Ascending aorta (tissue), 2 donors: Measurements from ENCODE around the gene PLEKHG3. TPM values are rescaled to one million over a fixed set of nuclear protein-coding genes. Genes with fewer than 3 reads are reported as not detected.

Experiments
- DNase-seq, 2 donors: peaks; one replicate each; pipeline ENCODE4 v3.0.0-alpha.2; 2019; ENCODE audit warnings: low spot score in 2 of 2
- H3K27ac ChIP-seq, 2 donors: fragments of 200-600 bp; sonication (generic); one replicate each; pipeline ENCODE4 v1.5.1; 2016 to 2017; ENCODE audit warnings: mild to moderate bottlenecking in 1 of 2
- H3K27me3 ChIP-seq: fragments of 200-600 bp; sonication (generic); one replicate; pipeline ENCODE4 v1.5.1; 2017
- H3K36me3 ChIP-seq, 2 donors: fragments of 200-600 bp; sonication (generic); one replicate each; pipeline ENCODE4 v1.5.1; 2016
- H3K4me1 ChIP-seq, 2 donors: fragments of 200-600 bp; sonication (generic); one replicate each; pipeline ENCODE4 v1.5.1; 2016 to 2017; ENCODE audit warnings: mild to moderate bottlenecking in 1 of 2
- H3K4me3 ChIP-seq, 2 donors: fragments of 200-600 bp; sonication (generic); one replicate each; pipeline ENCODE4 v1.5.1; 2016 to 2017; ENCODE audit warnings: mild to moderate bottlenecking in 1 of 2
- H3K9me3 ChIP-seq, 2 donors: fragments of 200-600 bp; sonication (generic); one replicate each; pipeline ENCODE4 v1.5.1; 2016
- CTCF ChIP-seq, 3 experiments: fragments of 200-600 bp in 2 of 3; fragments of 450-650 bp in 1 of 3; sonication (generic) in 2 of 3; IDR thresholded peaks; one replicate each; pipeline ENCODE4 v1.5.1; 2016 to 2019; ENCODE audit warnings: antibody characterized with exemption in 3 of 3, mild to moderate bottlenecking in 1 of 3, moderate library complexity in 1 of 3
- intact Hi-C: fragments of 100-400 bp; cut with DNase I; formaldehyde crosslinking; loops from one replicate; pipeline ENCODE4 v1.15.1; 2023
- total RNA-seq: library from RNA; depleted of rRNA; stranded (reverse); fragments of >200 nt; gene quantifications from one replicate; pipeline ENCODE4 v1.1.0, GENCODE V29; 2016

Gene PLEKHG3
- total RNA-seq, 1 donor from 2014 or later, result 134 TPM

DNA sequence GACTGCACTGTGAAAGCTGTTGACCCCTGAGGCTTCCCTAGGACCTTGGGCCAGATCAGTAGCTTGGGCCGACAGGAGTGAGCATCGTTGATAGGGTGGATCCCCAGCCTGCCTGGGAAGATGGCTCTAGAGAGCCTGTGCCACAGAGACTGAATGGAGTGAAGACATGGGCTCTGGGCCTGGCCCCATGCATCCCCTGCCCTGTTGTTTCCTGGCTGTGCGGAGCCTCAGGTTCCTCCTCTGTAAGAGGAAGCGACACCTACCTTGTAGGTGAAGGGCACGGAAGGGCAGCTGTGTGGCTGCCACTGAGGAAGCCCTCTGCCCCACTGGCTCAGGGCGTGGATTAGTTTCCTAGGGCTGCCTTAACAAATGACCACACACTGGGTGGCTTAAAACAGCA is 23.9 kb downstream of the PLEKHG3 start:
- intact Hi-C loops, result loop anchor here (10.0 kb wide), 1 partner anchor 1293 kb away; no protein-coding TSS in a partner anchor
- no peak for DNase-seq
- peak overlapping the region in 1 of 2 donors; percentile 14 for H3K4me3 ChIP-seq
- H3K27me3 ChIP-seq, result no peaks in the 10 kb centered on the region
- H3K9me3 ChIP-seq, result no peaks in the 10 kb centered on the region
- peaks cover 43 to 47% of the 10 kb centered on the region in 2 donors for H3K36me3 ChIP-seq
- peaks cover 16 to 45% of the 10 kb centered on the region in 2 donors for H3K4me1 ChIP-seq
- TF ChIP-seq CTCF (IDR thresholded peaks at IDR 0.05), result no peak
- H3K27ac ChIP-seq, result peak overlapping the region; percentile 27 to 40

GRCh38 chr14:64728856-64729255 is 24.6 kb downstream of the PLEKHG3 start:
- Histone ChIP-seq H3K27ac (peak overlapping the region; percentile 19 to 46), H3K27me3 (no peaks in the 10 kb centered on the region), H3K4me3 (no peak overlapping the region), H3K36me3 (peaks cover 43 to 52% of the 10 kb centered on the region in 2 donors), H3K9me3 (no peaks in the 10 kb centered on the region), H3K4me1 (peaks cover 15 to 41% of the 10 kb centered on the region in 2 donors)
- intact Hi-C loops, result loop anchor here (10.0 kb wide), 1 partner anchor 1294 kb away; no protein-coding TSS in a partner anchor
- DNase-seq, result no peak
- no peak for TF ChIP-seq CTCF (IDR thresholded peaks at IDR 0.05)

- no peaks in the 10 kb centered on the region for H3K27me3 ChIP-seq
- peaks cover 43 to 52% of the 10 kb centered on the region in 2 donors for H3K36me3 ChIP-seq
- intact Hi-C loops, result loop anchor here (10.0 kb wide), 1 partner anchor 1295 kb away; no protein-coding TSS in a partner anchor
- no peak overlapping the region for H3K4me3 ChIP-seq
- H3K9me3 ChIP-seq, result no peaks in the 10 kb centered on the region
- H3K4me1 ChIP-seq, result peaks cover 11 to 34% of the 10 kb centered on the region in 2 donors
- H3K27ac ChIP-seq, result peak overlapping the region; percentile 19 to 46
- no peak for DNase-seq
- no peak for TF ChIP-seq CTCF (IDR thresholded peaks at IDR 0.05)
Measured at GRCh38 chr14:64729386-64730060, 25.3 kb downstream of the PLEKHG3 start.

- intact Hi-C loops, result no loop called here
- no peak for DNase-seq
- Histone ChIP-seq H3K27me3 (no peaks in the 10 kb centered on the region), H3K27ac (peak overlapping the region; percentile 2 to 46), H3K4me1 (peaks cover 11 to 29% of the 10 kb centered on the region in 2 donors), H3K4me3 (no peak overlapping the region), H3K36me3 (peaks cover 43 to 52% of the 10 kb centered on the region in 2 donors), H3K9me3 (no peaks in the 10 kb centered on the region)
- no peak for TF ChIP-seq CTCF (IDR thresholded peaks at IDR 0.05)
Measured at GRCh38 chr14:64730061-64730440, 25.8 kb downstream of the PLEKHG3 start.

DNA sequence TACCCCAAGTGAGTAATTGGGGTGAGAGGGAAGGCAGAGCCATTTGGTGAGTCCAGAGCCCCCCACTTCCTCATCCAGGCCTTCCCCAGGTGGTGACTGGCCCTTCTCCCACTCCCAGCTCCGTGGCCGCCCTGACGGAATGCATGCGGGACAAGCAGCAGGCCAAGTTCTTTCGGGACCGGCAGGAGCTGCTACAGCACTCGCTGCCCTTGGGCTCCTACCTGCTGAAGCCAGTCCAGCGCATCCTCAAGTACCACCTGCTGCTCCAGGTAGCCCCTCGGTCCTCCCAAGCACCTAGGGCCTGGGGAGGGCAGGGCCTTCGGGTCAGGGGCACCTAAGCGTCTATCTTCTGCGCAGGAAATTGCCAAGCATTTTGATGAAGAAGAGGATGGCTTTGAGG is 26.5 kb downstream of the PLEKHG3 start:
- H3K36me3 ChIP-seq, result peaks cover 43 to 52% of the 10 kb centered on the region in 2 donors
- intact Hi-C loops, result no loop called here
- DNase-seq, result no peak
- no peak for TF ChIP-seq CTCF (IDR thresholded peaks at IDR 0.05)
- H3K4me3 ChIP-seq, result no peak overlapping the region
- peaks cover 11 to 22% of the 10 kb centered on the region in 2 donors for H3K4me1 ChIP-seq
- H3K27me3 ChIP-seq, result no peaks in the 10 kb centered on the region
- H3K27ac ChIP-seq, result no peak overlapping the region
- no peaks in the 10 kb centered on the region for H3K9me3 ChIP-seq
